Endothelial cell of umbilical vein (primary cell): ENCODE measurements around the gene KANK3. TPM values are rescaled to one million over a fixed set of nuclear protein-coding genes. Genes with fewer than 3 reads are reported as not detected.

ENCODE experiments used
- BruUV-seq: library from RNA; stranded (reverse); fragments of 400-500 nt; replicated peaks from 2 replicates; lab custom pipeline; 2021; lab: Mats Ljungman, UMichigan
- CTCF ChIA-PET: fragments of 300-600, 350-600 bp; sonication (Branson Sonifier 250); formaldehyde crosslinking; loops from one replicate; lab custom pipeline; 2021; ENCODE audit warnings: antibody characterized with exemption, inconsistent platforms; lab: Charles Lee
- POLR2A ChIA-PET: fragments of 300-600, 350-600 bp; sonication (Branson Sonifier 250); formaldehyde crosslinking; loops from one replicate; lab custom pipeline; 2021; ENCODE audit warnings: antibody characterized with exemption, inconsistent platforms; lab: Charles Lee
- DNase-seq: peaks from one replicate; pipeline ENCODE4 v3.0.0-alpha.2; 2011; ENCODE audit warnings: low read depth, low spot score
- FAIRE-seq: peaks from 2 replicates; lab custom pipeline; 2011; peaks lifted over from hg19 to GRCh38; lab: Jason Lieb, UNC
- H2AFZ ChIP-seq: 2 replicates; pipeline ENCODE4 v1.6.0; 2012; ENCODE audit warnings: low read depth, low read length, control low read depth, inconsistent platforms
- H3K27ac ChIP-seq: 2 replicates; pipeline ENCODE4 v1.5.1; 2011; ENCODE audit warnings: low read depth, mild to moderate bottlenecking, control low read depth, low read length, moderate library complexity; ENCODE audit not compliant: insufficient read depth
- H3K27me3 ChIP-seq, 2 experiments: 2 replicates each; pipeline versions ENCODE4 v1.6.0 to v1.6.1; 2011; ENCODE audit warnings: low read length in 2 of 2, mixed read lengths in 1 of 2; ENCODE audit not compliant: control insufficient read depth in 2 of 2, insufficient read depth in 2 of 2
- H3K36me3 ChIP-seq, 2 experiments: 2 replicates in 1 of 2; 3 replicates in 1 of 2; pipeline ENCODE4 v1.5.1; 2011; ENCODE audit warnings: low read length in 2 of 2, mild to moderate bottlenecking in 1 of 2, moderate library complexity in 1 of 2; ENCODE audit not compliant: control insufficient read depth in 2 of 2, insufficient read depth in 2 of 2; ENCODE audit errors: extremely low read depth in 1 of 2
- H3K4me1 ChIP-seq: 3 replicates; pipeline ENCODE4 v1.5.1; 2011; ENCODE audit warnings: mild to moderate bottlenecking, low read length; ENCODE audit not compliant: control insufficient read depth, insufficient read depth; ENCODE audit errors: extremely low read depth
- H3K4me2 ChIP-seq: 2 replicates; pipeline ENCODE4 v1.6.1; 2011; ENCODE audit warnings: low read length, control low read depth, mixed read lengths; ENCODE audit not compliant: insufficient read depth
- H3K4me3 ChIP-seq, 3 experiments: fragments of 200-600 bp in 1 of 3; sonication (generic), shearing (Covaris generic) in 1 of 3; replicated peaks in 1 of 3; 2 replicates each; pipeline ENCODE4 v1.5.1; 2011 to 2016; ENCODE audit warnings: control low read depth in 3 of 3, low read length in 3 of 3, mild to moderate bottlenecking in 2 of 3, inconsistent platforms in 1 of 3, low read depth in 1 of 3, moderate library complexity in 1 of 3; ENCODE audit not compliant: insufficient read depth in 1 of 3
- H3K79me2 ChIP-seq: 2 replicates; pipeline ENCODE4 v1.6.0; 2012; ENCODE audit warnings: low read length, inconsistent platforms; ENCODE audit not compliant: control insufficient read depth, insufficient read depth
- H3K9ac ChIP-seq: replicated peaks from 2 replicates; pipeline ENCODE3; 2011; ENCODE audit warnings: low read length, control low read depth; ENCODE audit not compliant: insufficient read depth; ENCODE audit errors: extremely low read depth
- H3K9me1 ChIP-seq: replicated peaks from 3 replicates; pipeline ENCODE4 v1.6.0; 2011; ENCODE audit warnings: mild to moderate bottlenecking, low read length; ENCODE audit not compliant: control insufficient read depth, insufficient read depth; ENCODE audit errors: extremely low read depth
- H3K9me3 ChIP-seq: replicated peaks from 2 replicates; pipeline ENCODE4 v1.5.1; 2012; ENCODE audit warnings: low read length, inconsistent platforms; ENCODE audit not compliant: control insufficient read depth, insufficient read depth
- H4K20me1 ChIP-seq: replicated peaks from 2 replicates; pipeline ENCODE3; 2011; ENCODE audit warnings: mild to moderate bottlenecking, low read length; ENCODE audit not compliant: control insufficient read depth, insufficient read depth; ENCODE audit errors: extremely low read depth
- CTCF ChIP-seq, 2 donors: IDR thresholded peaks; 1 replicate in 1 of 2; 2 replicates in 1 of 2; pipeline ENCODE4 v1.5.1; 2011; ENCODE audit warnings: low read length in 2 of 2, mild to moderate bottlenecking in 2 of 2, moderate library complexity in 2 of 2, control low read depth in 1 of 2, inconsistent platforms in 1 of 2, low read depth in 1 of 2; ENCODE audit not compliant: insufficient read depth in 1 of 2; ENCODE audit errors: extremely low read depth in 1 of 2
- FOS ChIP-seq: IDR thresholded peaks from 2 replicates; pipeline ENCODE4 v1.6.1; 2011; ENCODE audit warnings: mild to moderate bottlenecking, low read length, moderate library complexity, borderline replicate concordance; ENCODE audit not compliant: insufficient read depth
- GATA2 ChIP-seq: IDR thresholded peaks from 2 replicates; pipeline ENCODE4 v1.7.0; 2011; ENCODE audit warnings: low read depth, mild to moderate bottlenecking, moderate library complexity, mixed read lengths, low read length; ENCODE audit not compliant: insufficient read length, insufficient read depth
- JUN ChIP-seq: IDR thresholded peaks from 2 replicates; pipeline ENCODE4 v1.6.1; 2011; ENCODE audit warnings: borderline replicate concordance, low read depth; ENCODE audit not compliant: insufficient read length, insufficient read depth
- MYC ChIP-seq: IDR thresholded peaks from one replicate; pipeline ENCODE4 v1.6.1; 2011; ENCODE audit warnings: mild to moderate bottlenecking, low read depth, low read length
- POLR2A ChIP-seq: IDR thresholded peaks from 2 replicates; pipeline ENCODE4 v1.6.1; 2012; ENCODE audit warnings: low read depth, mild to moderate bottlenecking, control low read depth, low read length
- POLR2AphosphoS5 ChIP-seq: IDR thresholded peaks from 2 replicates; pipeline ENCODE4 v1.6.1; 2012; ENCODE audit warnings: low read depth, mild to moderate bottlenecking, control low read depth, low read length, moderate library complexity; ENCODE audit not compliant: insufficient read depth
- dilution Hi-C: fragments of 300-500 bp; cut with MboI; formaldehyde crosslinking; loops from one replicate; pipeline ENCODE4 v1.15.0; 2019; ENCODE audit warnings: low sequenced_read_pairs; ENCODE audit not compliant: extremely low pct_ligation_motif_present
- intact Hi-C: fragments of 100-400 bp; cut with micrococcal nuclease; formaldehyde crosslinking; loops from one replicate; pipeline ENCODE4 v1.10.0; 2022
- polyA plus RNA-seq, 4 experiments: library from polyadenylated mRNA; depleted of rRNA in 3 of 4; stranded (reverse) in 3 of 4; unstranded in 1 of 4; fragments of >200 nt; gene quantifications; 2 replicates each; pipeline versions ENCODE4 v1.2.1 to v1.2.3, GENCODE V29; 2011 to 2012; ENCODE audit warnings: missing spikeins in 1 of 4
- total RNA-seq: library from RNA; stranded (reverse); gene quantifications from 2 replicates; pipeline ENCODE4 v1.2.3, GENCODE V29; 2021
- TF ChIP-seq, protein P1 (sequence below): IDR thresholded peaks from 2 replicates; pipeline ENCODE4 v1.6.1; 2011; ENCODE audit not compliant: insufficient read depth, insufficient read length

Gene KANK3
- total and polyA plus RNA-seq, 2 donors (not counting 3 experiments of a cell fraction or from before 2014, with no cell fraction given): 22.1 to 30.0 TPM

DNA sequence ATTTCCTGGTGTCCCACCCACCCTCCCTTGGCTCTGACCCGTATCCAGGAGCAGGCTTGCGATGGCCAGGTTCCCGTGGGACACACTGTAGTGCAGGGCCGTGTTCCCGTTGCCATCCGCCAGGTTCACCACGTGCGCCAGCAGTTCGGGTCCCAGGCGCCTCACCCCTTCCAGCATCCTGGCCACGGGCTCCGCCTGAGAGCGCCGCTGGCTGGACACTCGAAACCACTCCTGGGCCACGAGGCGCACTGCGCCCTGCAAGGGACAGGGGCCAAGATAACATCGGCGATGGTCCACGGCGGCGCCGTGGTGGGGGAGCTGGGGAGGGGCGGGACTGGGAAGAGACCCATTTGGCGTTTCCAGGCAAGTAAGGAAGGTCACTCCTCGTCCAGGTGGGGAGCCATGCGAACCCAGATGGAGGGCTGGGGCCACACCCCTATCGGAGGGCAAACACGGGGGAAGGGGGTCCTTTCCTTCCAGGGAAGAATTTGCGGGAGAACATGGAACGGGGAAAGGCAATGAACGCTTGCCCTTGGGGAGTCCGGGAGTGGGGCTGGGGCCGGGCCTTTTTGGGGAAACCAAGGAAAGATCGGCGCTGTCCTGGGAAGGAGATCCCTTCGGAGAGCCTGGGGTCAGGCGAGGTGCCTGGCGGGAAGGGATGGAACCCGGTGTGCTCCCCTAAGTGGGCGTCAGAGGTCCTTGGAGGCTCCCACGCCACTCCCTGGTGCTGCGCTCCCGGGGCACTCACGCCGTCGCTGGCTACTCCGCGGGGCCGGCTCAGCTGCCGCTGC is 9.9 kb downstream of the KANK3 start:
- Histone ChIP-seq H3K9me3 (no peaks in the 10 kb centered on the region), H4K20me1 (no peaks in the 10 kb centered on the region), H3K27me3 (no peaks in the 10 kb centered on the region), H2AFZ (no peak overlapping the region), H3K27ac (no peak overlapping the region), H3K4me1 (peaks cover 5% of the 10 kb centered on the region), H3K4me3 (no peak overlapping the region), H3K9ac (no peak overlapping the region), H3K36me3 (peaks cover 3 to 22% of the 10 kb centered on the region in 2 experiments), H3K79me2 (no peaks in the 10 kb centered on the region), H3K4me2 (no peak overlapping the region), H3K9me1 (no peaks in the 10 kb centered on the region)
- no TSS peak for BruUV-seq
- intact Hi-C loops: no loop called here
- ChIA-PET CTCF (no interaction called here), POLR2A (no interaction called here)
- TF ChIP-seq JUN: no peak
- no peak for TF ChIP-seq POLR2AphosphoS5
- TF ChIP-seq, protein P1, sequence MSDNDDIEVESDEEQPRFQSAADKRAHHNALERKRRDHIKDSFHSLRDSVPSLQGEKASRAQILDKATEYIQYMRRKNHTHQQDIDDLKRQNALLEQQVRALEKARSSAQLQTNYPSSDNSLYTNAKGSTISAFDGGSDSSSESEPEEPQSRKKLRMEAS: no peak
- no peak for TF ChIP-seq MYC
- no peak for TF ChIP-seq FOS
- TF ChIP-seq GATA2: no peak
- TF ChIP-seq POLR2A: no peak
- TF ChIP-seq CTCF (IDR thresholded peaks at IDR 0.05; ENCODE audit: extremely low read depth in 1 of 2, insufficient read depth in 1 of 2, low read depth in 1 of 2, low read length in 2 of 2): no peak
- no peak for FAIRE-seq
- dilution Hi-C loops: no loop called here
- DNase-seq: no peak
